Activated CD4-positive, alpha-beta T cell treated with anti-CD3 and anti-CD28 coated beads, Interleukin-2, amount 50 U/mL, for 24 hours (primary cell): ENCODE measurements around the gene CORT.
"Not testable (repeated sequence)": the region's sequence is repeated elsewhere in the genome, so short reads cannot be mapped to it uniquely, and the experiment has no call there.

Source experiments
- DNase-seq, 2 donors: peaks; one replicate each; pipeline ENCODE4 v3.0.0-alpha.2; 2020; ENCODE audit warnings: low read depth in 1 of 2, low spot score in 1 of 2

CORT gene

GRCh38 chr1:10437052-10437451 lies 12.8 kb upstream of the CORT start:
- DNase-seq: no peak

DNA sequence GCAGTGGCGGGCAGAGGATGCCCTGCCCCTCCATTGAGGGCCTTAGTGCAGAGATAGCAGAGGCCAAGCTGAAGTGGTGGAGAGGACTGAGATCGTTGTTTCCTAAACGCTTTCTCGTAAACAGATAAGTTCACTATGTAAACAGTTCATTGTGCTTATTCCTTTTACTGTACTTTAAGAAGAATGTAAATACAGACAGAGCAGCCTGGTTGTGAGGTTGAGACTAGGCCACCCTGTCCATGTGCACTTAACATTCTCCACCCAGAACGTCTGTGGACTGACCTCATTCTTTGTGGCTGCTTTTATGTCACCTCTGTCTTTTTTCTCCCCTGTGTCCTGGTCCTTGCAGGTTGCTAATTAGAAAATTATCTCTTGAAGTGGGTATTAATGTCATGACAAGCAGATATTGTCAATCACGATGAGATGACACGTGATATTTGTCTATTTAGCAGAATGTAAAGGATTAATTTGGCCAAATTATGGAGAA lies 11.1 kb upstream of the CORT start:
- no peak for DNase-seq

DNA sequence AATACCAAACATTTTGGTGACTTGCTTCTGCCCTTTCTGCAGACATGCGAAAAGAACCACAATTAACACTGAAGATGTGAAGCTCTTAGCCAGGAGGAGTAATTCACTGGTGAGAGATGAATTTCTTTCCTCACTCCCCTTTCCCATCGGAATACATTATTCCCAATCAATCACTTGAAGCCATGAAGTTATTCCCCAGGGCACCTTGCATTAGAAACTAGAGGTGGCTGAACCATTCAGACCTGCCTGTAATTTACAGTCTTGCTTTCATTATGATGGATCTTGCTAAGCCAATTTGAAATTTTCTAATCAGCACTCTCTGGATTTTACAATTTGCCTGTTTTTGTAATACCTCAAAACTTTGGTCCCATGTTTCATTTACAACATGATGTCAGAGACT lies 9.5 kb upstream of the CORT start:
- DNase-seq: no peak

GRCh38 chr1:10440794-10441193 lies 9.0 kb upstream of the CORT start:
- DNase-seq: no peak

GRCh38 chr1:10444248-10444647 lies 5.6 kb upstream of the CORT start:
- DNase-seq: no peak

DNA sequence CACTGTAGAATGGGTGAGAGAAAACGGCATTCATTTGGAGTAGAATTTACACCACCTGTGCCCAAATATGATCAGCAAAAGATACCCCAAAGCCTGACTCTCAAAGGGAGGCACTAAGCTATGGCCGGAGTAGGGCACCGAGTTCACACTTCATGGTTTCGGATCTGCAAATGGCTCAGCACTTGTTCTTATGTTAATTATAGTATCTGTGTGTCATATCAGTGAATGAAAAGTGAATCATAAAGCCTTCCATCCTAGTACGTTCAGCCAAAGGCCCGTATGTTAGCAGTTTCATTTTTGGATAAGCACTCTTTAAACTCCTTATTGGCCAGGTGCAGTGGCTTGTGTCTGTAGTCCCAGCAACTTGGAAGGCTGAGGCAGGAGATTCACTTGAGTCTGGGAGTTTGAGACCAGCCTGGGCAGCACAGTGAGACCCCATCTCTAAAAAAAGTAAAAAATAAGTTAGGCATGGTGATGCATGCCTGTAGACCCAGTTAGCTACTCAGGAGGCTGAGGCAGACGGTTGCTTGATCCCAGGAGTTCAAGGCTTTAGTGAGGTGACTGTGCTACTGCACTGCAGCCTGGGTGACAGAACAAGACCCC lies 4.9 kb upstream of the CORT start:
- no peak for DNase-seq

DNA sequence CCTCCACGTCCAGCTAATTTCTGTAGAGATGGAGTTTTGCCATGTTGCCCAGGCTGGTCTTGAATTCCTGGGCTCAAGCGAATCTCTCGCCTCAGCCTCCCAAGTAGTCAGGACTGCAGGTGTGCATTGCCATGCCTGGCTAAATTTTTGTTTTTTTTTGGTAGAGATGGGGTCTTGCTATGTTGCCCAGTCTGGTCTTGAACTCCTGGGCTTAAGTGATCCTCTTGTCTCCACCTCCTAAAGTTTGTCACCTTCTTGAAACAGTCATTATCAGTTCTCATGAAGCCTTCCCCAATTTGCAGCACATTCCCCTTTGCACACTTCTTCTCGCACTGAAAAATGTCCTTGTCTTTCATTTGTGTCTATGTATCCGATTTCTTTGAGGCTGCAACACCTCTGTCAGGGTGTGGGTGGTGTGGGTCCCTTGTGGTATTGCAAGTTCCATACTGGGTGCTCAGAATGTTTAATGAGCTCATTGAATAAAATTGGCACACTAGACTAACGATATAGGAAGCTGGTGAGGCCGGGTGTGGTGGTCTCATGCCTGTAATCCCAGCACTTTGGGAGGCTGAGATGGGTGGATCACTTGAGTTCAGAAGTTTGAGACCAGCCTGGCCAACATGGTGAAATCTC lies 2.9 kb upstream of the CORT start:
- DNase-seq: no peak

DNA sequence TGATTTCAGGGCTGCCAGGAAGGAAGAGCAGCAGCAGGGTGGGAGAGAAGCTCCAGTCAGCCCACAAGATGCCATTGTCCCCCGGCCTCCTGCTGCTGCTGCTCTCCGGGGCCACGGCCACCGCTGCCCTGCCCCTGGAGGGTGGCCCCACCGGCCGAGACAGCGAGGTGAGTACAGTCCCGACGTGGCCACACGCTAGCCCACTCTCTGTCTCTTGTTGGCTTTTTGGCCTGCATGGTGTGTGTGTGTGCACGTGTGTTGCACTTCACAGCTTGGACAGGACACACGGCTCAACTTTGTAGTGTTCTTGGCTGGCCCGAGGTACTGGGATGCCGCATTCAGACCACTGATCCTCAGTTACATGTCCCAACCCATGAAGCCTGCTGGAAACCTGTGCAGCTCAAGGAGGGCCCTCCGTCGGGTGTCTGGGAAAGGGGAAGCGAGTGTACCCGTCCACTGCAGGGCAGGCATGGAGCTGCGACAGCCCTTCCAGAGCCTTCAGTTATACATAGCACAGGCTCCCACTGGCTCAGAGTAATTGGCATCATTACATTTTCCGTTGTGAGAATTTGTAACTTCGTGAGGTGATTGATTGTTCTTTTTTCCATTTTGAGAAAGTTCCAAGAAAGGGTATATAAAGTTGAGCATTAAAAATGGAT lies 454 bp downstream of the CORT start:
- DNase-seq: no peak

- no peak for DNase-seq
Measured at GRCh38 chr1:10450836-10451235, 1.0 kb downstream of the CORT start.

DNA sequence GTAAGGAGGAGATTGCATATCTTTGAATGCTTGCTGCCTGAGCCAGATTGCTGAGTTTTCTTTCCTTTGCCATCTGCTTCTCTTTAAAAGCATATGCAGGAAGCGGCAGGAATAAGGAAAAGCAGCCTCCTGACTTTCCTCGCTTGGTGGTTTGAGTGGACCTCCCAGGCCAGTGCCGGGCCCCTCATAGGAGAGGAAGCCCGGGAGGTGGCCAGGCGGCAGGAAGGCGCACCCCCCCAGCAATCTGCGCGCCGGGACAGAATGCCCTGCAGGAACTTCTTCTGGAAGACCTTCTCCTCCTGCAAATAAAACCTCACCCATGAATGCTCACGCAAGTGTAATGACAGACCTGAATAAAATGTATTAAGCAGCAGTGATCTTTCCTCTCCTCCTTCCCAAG lies 1.5 kb downstream of the CORT start:
- no peak for DNase-seq

GRCh38 chr1:10456048-10456447 lies 6.2 kb downstream of the CORT start:
- no peak for DNase-seq

DNA sequence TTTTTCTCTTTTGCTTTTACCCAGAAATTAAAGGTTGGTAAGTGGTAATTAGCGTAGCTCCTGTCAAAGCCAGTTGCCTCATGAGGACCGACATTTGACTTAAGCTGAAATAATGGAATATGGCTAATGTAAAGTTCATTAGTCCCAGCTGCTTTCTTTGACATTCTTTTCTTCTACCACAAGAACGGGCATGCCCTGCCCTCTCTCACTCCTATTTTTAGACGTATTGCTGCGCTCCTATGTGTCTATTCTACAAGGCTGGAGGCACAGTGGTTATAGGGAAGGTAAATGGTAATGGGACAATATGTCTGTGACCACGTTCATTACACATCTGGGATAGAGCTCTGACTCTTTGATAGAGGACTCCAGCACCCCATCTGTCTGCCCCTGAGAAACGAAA lies 6.8 kb downstream of the CORT start:
- no peak for DNase-seq

GRCh38 chr1:10457462-10457861 lies 7.6 kb downstream of the CORT start:
- DNase-seq: not testable (repeated sequence)

GRCh38 chr1:10457875-10458274 lies 8.0 kb downstream of the CORT start:
- no peak for DNase-seq

GRCh38 chr1:10459184-10459583 lies 9.4 kb downstream of the CORT start:
- DNase-seq: no peak

GRCh38 chr1:10467078-10467477 lies 17.2 kb downstream of the CORT start:
- no peak for DNase-seq

DNA sequence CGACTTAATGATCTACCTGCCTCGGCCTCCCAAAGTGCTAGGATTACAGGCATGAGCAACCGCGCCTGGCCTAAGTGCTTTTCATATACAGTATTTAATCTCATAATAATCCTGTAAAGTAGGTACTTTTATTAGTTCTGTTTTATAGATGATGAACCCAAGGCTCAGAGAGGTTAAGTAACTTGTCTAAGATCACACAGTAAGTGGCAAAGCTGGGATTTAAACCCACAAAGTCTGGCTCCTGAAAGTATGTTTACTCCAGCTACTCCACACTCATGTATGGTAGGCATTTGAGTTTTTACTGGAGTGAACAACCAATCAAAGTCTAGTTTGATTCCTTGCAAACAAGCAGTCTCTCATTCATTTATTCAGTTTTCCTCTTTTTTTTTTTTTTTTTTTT lies 20.2 kb downstream of the CORT start:
- no peak for DNase-seq

DNA sequence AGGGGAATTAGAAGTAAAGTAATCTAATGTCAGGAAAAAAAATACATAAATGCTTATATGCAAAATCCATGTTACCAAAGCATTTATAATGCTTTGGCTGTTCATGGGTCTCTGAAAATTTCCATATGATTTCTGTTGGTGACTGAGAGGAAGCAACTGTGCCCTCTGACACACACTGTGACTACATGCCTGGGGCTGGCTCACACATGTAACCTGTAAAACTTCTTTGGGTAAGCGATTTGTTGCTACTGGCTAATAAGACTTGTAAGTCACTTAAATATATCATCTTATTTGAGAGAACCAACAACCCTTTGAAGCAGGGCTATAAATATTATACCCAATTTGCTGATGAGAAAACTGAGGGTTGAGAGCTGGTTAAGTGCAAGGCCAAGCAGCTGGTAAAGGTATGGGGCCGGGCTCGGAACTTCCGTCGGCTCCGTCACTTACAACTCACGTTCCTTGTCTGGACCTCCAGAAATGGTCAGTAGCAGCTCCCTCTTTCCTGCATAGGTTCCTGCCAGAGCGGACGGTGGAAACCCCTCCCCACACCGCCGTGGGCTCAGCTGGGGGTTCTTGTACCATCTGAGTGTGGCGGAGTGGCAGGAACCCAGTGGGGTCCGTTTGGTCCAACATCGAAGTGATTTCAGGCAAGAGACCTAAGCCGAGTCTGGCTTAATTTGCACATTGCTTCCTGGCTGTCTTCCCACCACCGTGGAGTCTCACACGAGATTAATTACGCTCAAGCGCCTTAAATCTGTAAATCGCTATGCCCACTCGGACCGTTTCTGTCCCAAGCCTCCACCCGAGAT lies 21.8 kb downstream of the CORT start:
- DNase-seq: no peak

DNA sequence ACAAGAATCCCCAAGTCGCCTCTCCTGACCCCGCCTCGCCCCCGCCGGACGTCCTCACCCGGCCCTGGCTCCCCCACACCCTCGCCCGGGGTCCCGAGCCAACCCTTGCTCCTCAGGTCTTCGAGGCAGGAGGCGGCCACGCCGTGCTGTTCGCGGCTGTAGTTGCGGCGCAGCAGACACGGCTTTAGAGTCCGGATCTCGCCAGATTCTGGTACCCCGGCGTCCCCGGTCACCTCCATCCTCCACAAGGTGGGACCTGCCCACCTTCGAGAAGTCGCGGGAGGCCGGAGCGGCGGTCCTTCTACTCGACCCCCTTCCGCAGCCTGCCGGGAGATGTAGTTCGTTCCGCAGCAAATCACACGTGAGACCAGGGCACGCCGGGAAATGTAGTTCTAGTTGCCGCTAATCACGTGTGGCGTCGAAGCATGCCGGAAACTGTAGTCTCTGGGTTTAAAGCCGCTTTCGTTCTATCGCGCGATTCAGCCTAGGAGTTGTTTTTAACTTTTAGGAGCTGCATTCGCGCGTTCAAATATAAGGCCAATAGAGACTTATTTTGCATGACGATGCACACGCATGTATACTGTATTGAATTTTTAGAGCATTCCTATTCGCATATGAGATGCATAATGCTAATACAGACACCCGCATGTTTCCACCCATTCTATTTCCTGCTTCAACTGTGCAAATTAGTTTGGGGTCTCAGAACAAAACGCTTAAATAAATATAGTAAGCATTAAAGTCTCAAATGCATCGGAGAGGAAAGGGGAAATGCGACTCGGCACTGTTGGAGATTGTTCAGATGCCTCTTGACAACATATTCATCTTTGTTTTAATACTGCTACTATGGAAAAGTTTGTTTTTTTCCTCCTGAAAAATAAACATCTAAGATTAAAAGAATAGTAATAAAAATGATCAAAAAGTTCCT lies 22.7 kb downstream of the CORT start, which contains the start of gene DFFA:
Gene DFFA, minus strand, starts transcription at position 310 of the 925 bp plus-strand sequence. Its CDS starts 71 bp downstream, at position 239.
- DNase-seq: peak; percentile 79 to 91

- DNase-seq: no peak
Measured at GRCh38 chr1:10473145-10473765, 23.4 kb downstream of the CORT start.
